HL-60 (cell line): Measurements from ENCODE around the gene LUZP2.

Source experiments
- CTCF ChIP-seq: IDR thresholded peaks from one replicate; pipeline ENCODE4 v1.5.1; 2011; ENCODE audit warnings: low read length, control low read depth, inconsistent platforms; ENCODE audit not compliant: insufficient read depth
- GABPA ChIP-seq: IDR thresholded peaks from 2 replicates; pipeline ENCODE4 v1.6.1; 2012; ENCODE audit warnings: low read depth
- POLR2AphosphoS5 ChIP-seq: IDR thresholded peaks from 2 replicates; pipeline ENCODE4 v1.6.1; 2012; ENCODE audit warnings: low read depth

DNA sequence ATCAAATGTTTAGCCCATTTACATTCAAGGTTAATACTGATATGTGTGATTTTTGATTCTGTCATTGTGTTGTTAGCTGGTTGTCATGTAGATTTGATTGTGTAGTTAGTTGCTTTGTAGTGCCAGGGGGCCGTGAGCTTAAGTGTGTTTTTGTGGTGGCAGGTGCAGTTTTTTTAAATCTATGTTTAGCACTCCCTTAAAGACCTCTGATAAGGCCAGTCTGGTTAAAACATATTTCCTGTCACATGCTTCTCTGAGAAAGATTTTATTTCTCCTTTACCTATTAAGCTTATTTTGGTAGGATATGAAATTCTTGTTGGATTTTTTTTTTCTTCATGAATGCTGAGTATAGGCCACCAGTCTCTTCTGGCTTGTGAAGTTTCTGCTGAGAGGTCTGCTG is 540.6 kb downstream of the LUZP2 start:
- TF ChIP-seq CTCF (no peak), POLR2AphosphoS5 (no peak), GABPA (no peak)
